ENCODE data around the gene ZFPM1.

Gene ZFPM1

GRCh38 chr16:88524274-88524972, 71.3 kb downstream of the ZFPM1 start:
- Histone ChIP-seq H2BK12ac (ENCODE audit: low read length) (no peak overlapping the region), H3K23ac (ENCODE audit: low read length) (no peak overlapping the region), H3K4me1 (ENCODE audit: control insufficient read depth in 1 of 2, insufficient read depth in 2 of 2, low read length in 2 of 2) (peaks cover 2 to 3% of the 10 kb centered on the region in 2 experiments), H2BK5ac (ENCODE audit: low read depth, low read length, poor library complexity) (no peak overlapping the region), H3K79me1 (ENCODE audit: low read length) (no peaks in the 10 kb centered on the region), H4K12ac (ENCODE audit: low read depth, low read length) (no peak overlapping the region), H3K27me3 (ENCODE audit: insufficient read depth, low read length) (no peaks in the 10 kb centered on the region), H3K18ac (ENCODE audit: low read length) (no peak overlapping the region), H4K8ac (ENCODE audit: low read depth, low read length) (no peak overlapping the region), H3K9ac (ENCODE audit: low read length) (no peak overlapping the region), H3K27ac (ENCODE audit: low read depth, low read length) (no peak overlapping the region), H3K4ac (ENCODE audit: low read depth, low read length) (no peak overlapping the region), H2AFZ (ENCODE audit: insufficient read depth, low read length, poor library complexity) (no peak overlapping the region), H3K14ac (ENCODE audit: low read length) (no peak overlapping the region), H3K4me3 (ENCODE audit: low read depth, low read length) (no peak overlapping the region), H4K91ac (ENCODE audit: low read depth, low read length) (no peak overlapping the region), H2AK5ac (ENCODE audit: low read length) (no peak overlapping the region), H3K79me2 (ENCODE audit: control insufficient read depth, insufficient read depth, low read length, poor library complexity) (no peaks in the 10 kb centered on the region), H3K4me2 (ENCODE audit: low read length) (no peak overlapping the region), H3K9me3 (ENCODE audit: insufficient read depth, low read depth, low read length) (peaks cover 6% of the 10 kb centered on the region), H3K36me3 (ENCODE audit: control insufficient read depth in 1 of 2, insufficient read depth in 2 of 2, low read length in 2 of 2) (peaks cover 4 to 11% of the 10 kb centered on the region in 2 experiments), H2BK120ac (ENCODE audit: insufficient read depth, low read length, poor library complexity) (no peak overlapping the region)
- WGBS (ENCODE audit: extremely low coverage, insufficient coverage, insufficient read length) = no CpG with 5 or more reads among the region's 18 CpGs
- no peak for DNase-seq

- Histone ChIP-seq H3K27me3 (ENCODE audit: insufficient read depth, low read length) (no peaks in the 10 kb centered on the region), H2AFZ (ENCODE audit: insufficient read depth, low read length, poor library complexity) (no peak overlapping the region), H3K14ac (ENCODE audit: low read length) (no peak overlapping the region), H3K4me1 (ENCODE audit: control insufficient read depth in 1 of 2, insufficient read depth in 2 of 2, low read length in 2 of 2) (peaks cover 2 to 3% of the 10 kb centered on the region in 2 experiments), H3K4me3 (ENCODE audit: low read depth, low read length) (no peak overlapping the region), H3K79me1 (ENCODE audit: low read length) (no peaks in the 10 kb centered on the region), H3K27ac (ENCODE audit: low read depth, low read length) (no peak overlapping the region), H3K79me2 (ENCODE audit: control insufficient read depth, insufficient read depth, low read length, poor library complexity) (no peaks in the 10 kb centered on the region), H3K4me2 (ENCODE audit: low read length) (no peak overlapping the region), H2BK12ac (ENCODE audit: low read length) (no peak overlapping the region), H2BK5ac (ENCODE audit: low read depth, low read length, poor library complexity) (no peak overlapping the region), H4K12ac (ENCODE audit: low read depth, low read length) (no peak overlapping the region), H3K4ac (ENCODE audit: low read depth, low read length) (no peak overlapping the region), H2BK120ac (ENCODE audit: insufficient read depth, low read length, poor library complexity) (no peak overlapping the region), H3K9ac (ENCODE audit: low read length) (no peak overlapping the region), H3K18ac (ENCODE audit: low read length) (no peak overlapping the region), H4K91ac (ENCODE audit: low read depth, low read length) (no peak overlapping the region), H3K36me3 (ENCODE audit: control insufficient read depth in 1 of 2, insufficient read depth in 2 of 2, low read length in 2 of 2) (peaks cover 6 to 14% of the 10 kb centered on the region in 2 experiments), H3K9me3 (ENCODE audit: insufficient read depth, low read depth, low read length) (peaks cover 6% of the 10 kb centered on the region), H3K23ac (ENCODE audit: low read length) (no peak overlapping the region), H4K8ac (ENCODE audit: low read depth, low read length) (no peak overlapping the region), H2AK5ac (ENCODE audit: low read length) (no peak overlapping the region)
- no CpG with 5 or more reads among the region's 18 CpGs for WGBS (ENCODE audit: extremely low coverage, insufficient coverage, insufficient read length)
- no peak for DNase-seq
Observed at GRCh38 chr16:88524973-88525662, 72.0 kb downstream of the ZFPM1 start.

GRCh38 chr16:88525663-88525990, 72.5 kb downstream of the ZFPM1 start:
- Histone ChIP-seq H3K4me2 (ENCODE audit: low read length) (no peak overlapping the region), H3K9ac (ENCODE audit: low read length) (no peak overlapping the region), H3K4me1 (ENCODE audit: control insufficient read depth in 1 of 2, insufficient read depth in 2 of 2, low read length in 2 of 2) (peaks cover 2 to 3% of the 10 kb centered on the region in 2 experiments), H2AFZ (ENCODE audit: insufficient read depth, low read length, poor library complexity) (no peak overlapping the region), H3K4ac (ENCODE audit: low read depth, low read length) (no peak overlapping the region), H2BK5ac (ENCODE audit: low read depth, low read length, poor library complexity) (no peak overlapping the region), H3K36me3 (ENCODE audit: control insufficient read depth in 1 of 2, insufficient read depth in 2 of 2, low read length in 2 of 2) (peaks cover 11 to 15% of the 10 kb centered on the region in 2 experiments), H4K91ac (ENCODE audit: low read depth, low read length) (no peak overlapping the region), H2BK120ac (ENCODE audit: insufficient read depth, low read length, poor library complexity) (no peak overlapping the region), H3K23ac (ENCODE audit: low read length) (no peak overlapping the region), H4K12ac (ENCODE audit: low read depth, low read length) (no peak overlapping the region), H3K27me3 (ENCODE audit: insufficient read depth, low read length) (no peaks in the 10 kb centered on the region), H2BK12ac (ENCODE audit: low read length) (no peak overlapping the region), H3K79me1 (ENCODE audit: low read length) (no peaks in the 10 kb centered on the region), H3K4me3 (ENCODE audit: low read depth, low read length) (no peak overlapping the region), H2AK5ac (ENCODE audit: low read length) (no peak overlapping the region), H3K18ac (ENCODE audit: low read length) (no peak overlapping the region), H3K14ac (ENCODE audit: low read length) (no peak overlapping the region), H4K8ac (ENCODE audit: low read depth, low read length) (no peak overlapping the region), H3K9me3 (ENCODE audit: insufficient read depth, low read depth, low read length) (peaks cover 6% of the 10 kb centered on the region), H3K27ac (ENCODE audit: low read depth, low read length) (no peak overlapping the region), H3K79me2 (ENCODE audit: control insufficient read depth, insufficient read depth, low read length, poor library complexity) (no peaks in the 10 kb centered on the region)
- no CpG with 5 or more reads among the region's 17 CpGs for WGBS (ENCODE audit: extremely low coverage, insufficient coverage, insufficient read length)
- no peak for DNase-seq

- H3K4me1 ChIP-seq (ENCODE audit: control insufficient read depth in 1 of 2, insufficient read depth in 2 of 2, low read length in 2 of 2) = peaks cover 2 to 3% of the 10 kb centered on the region in 2 experiments
- no peak overlapping the region for H2BK120ac ChIP-seq (ENCODE audit: insufficient read depth, low read length, poor library complexity)
- no peak overlapping the region for H3K9ac ChIP-seq (ENCODE audit: low read length)
- DNase-seq = no peak
- H3K4me2 ChIP-seq (ENCODE audit: low read length) = no peak overlapping the region
- H3K27ac ChIP-seq (ENCODE audit: low read depth, low read length) = no peak overlapping the region
- H2BK12ac ChIP-seq (ENCODE audit: low read length) = no peak overlapping the region
- no peaks in the 10 kb centered on the region for H3K79me2 ChIP-seq (ENCODE audit: control insufficient read depth, insufficient read depth, low read length, poor library complexity)
- H2BK5ac ChIP-seq (ENCODE audit: low read depth, low read length, poor library complexity) = no peak overlapping the region
- H3K14ac ChIP-seq (ENCODE audit: low read length) = no peak overlapping the region
- H3K9me3 ChIP-seq (ENCODE audit: insufficient read depth, low read depth, low read length) = peaks cover 6% of the 10 kb centered on the region
- no peak overlapping the region for H2AK5ac ChIP-seq (ENCODE audit: low read length)
- no peak overlapping the region for H2AFZ ChIP-seq (ENCODE audit: insufficient read depth, low read length, poor library complexity)
- H3K4ac ChIP-seq (ENCODE audit: low read depth, low read length) = no peak overlapping the region
- no peak overlapping the region for H4K12ac ChIP-seq (ENCODE audit: low read depth, low read length)
- H3K79me1 ChIP-seq (ENCODE audit: low read length) = no peaks in the 10 kb centered on the region
- no peak overlapping the region for H3K18ac ChIP-seq (ENCODE audit: low read length)
- H3K4me3 ChIP-seq (ENCODE audit: low read depth, low read length) = no peak overlapping the region
- peaks cover 12 to 15% of the 10 kb centered on the region in 2 experiments for H3K36me3 ChIP-seq (ENCODE audit: control insufficient read depth in 1 of 2, insufficient read depth in 2 of 2, low read length in 2 of 2)
- H4K91ac ChIP-seq (ENCODE audit: low read depth, low read length) = no peak overlapping the region
- H3K27me3 ChIP-seq (ENCODE audit: insufficient read depth, low read length) = no peaks in the 10 kb centered on the region
- H3K23ac ChIP-seq (ENCODE audit: low read length) = no peak overlapping the region
- H4K8ac ChIP-seq (ENCODE audit: low read depth, low read length) = no peak overlapping the region
- no CpG with 5 or more reads among the region's 29 CpGs for WGBS (ENCODE audit: extremely low coverage, insufficient coverage, insufficient read length)
Observed at GRCh38 chr16:88526008-88526905, 73.2 kb downstream of the ZFPM1 start.

Measured in trophoblast cell (in vitro differentiated cells and primary cell).